K562 (cell line): ENCODE measurements around the gene BAK1.

Experiments
- BACH1 ChIP-seq: fragments of 200-800 bp; sonication (Bioruptor generic); IDR thresholded peaks from 2 replicates; pipeline ENCODE4 v1.6.1; 2016; ENCODE audit warnings: missing genetic modification characterization, missing compliant biosample characterization
- EGR1 ChIP-seq: fragments of 450-650 bp; conservative IDR thresholded peaks from 2 replicates; pipeline ENCODE4 v1.6.1; 2017; ENCODE audit warnings: mild to moderate bottlenecking
- TF ChIP-seq, protein P1 (sequence below): sonication (generic); formaldehyde crosslinking; IDR thresholded peaks from 2 replicates; pipeline ENCODE4 v1.5.0; 2020; ENCODE audit warnings: missing genetic modification reagents

DNA sequence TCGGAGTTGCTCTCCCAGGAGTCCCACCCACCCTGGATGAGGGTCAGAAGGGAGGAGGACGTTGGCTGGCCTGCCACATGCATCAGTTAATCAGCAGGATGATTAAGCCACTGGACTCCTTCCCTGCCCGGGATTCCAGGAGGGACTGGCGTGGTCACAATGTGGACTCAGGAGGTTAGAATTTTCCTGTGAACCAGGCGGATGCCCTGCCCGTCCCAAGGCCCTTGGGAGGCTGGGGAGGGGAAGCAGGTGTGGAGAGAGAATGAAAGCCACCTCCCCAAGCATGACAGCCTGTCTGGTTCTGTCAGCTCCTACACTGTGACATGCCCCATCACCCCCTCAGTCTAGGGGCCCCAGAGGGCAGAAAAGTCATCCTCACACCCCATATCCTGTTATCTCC, 29.5 kb upstream of the BAK1 start:
- no peak for TF ChIP-seq EGR1
- TF ChIP-seq, protein P1, sequence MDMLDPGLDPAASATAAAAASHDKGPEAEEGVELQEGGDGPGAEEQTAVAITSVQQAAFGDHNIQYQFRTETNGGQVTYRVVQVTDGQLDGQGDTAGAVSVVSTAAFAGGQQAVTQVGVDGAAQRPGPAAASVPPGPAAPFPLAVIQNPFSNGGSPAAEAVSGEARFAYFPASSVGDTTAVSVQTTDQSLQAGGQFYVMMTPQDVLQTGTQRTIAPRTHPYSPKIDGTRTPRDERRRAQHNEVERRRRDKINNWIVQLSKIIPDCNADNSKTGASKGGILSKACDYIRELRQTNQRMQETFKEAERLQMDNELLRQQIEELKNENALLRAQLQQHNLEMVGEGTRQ (CRISPR knock-in tag): no peak
- no peak for TF ChIP-seq BACH1 (tag)
